HG03045 (cell line): ENCODE results near the gene MYB.
"Not testable (repeated sequence)": the region's sequence is repeated elsewhere in the genome, so short reads cannot be mapped to it uniquely, and the experiment has no call there.

Experiments
- ATAC-seq: cut with Tn5 transposase; IDR thresholded peaks from one replicate; pipeline ENCODE4 v1.9.1; 2021; ENCODE audit warnings: mild to moderate bottlenecking, moderate library complexity; ENCODE audit not compliant: unreplicated experiment

The MYB gene

GRCh38 chr6:135243871-135244796 lies 63.0 kb downstream of the MYB start:
- ATAC-seq: no peak

GRCh38 chr6:135244805-135245204 lies 63.7 kb downstream of the MYB start:
- no peak for ATAC-seq

GRCh38 chr6:135246412-135247012 lies 65.4 kb downstream of the MYB start:
- ATAC-seq: not testable (repeated sequence)

DNA sequence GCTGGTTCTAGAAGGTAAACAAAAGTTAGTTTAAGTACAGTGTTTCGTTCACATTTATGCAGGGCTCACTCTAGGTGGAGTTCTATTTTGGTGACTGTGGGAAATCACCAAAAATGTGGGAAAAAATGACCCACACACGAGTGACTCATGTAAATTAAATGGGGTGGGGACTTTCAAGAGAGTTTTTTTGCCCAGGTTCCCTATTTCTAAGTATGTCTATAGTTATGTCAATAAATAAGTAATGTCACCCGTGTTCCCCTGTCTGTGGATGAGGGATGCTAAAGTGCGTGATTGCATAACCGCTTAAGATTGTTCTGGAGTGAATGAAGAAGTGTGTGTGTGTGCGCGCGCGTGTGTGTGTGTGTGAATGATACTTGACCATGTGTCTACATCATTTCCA lies 69.1 kb downstream of the MYB start:
- no peak for ATAC-seq

GRCh38 chr6:135250751-135251497 lies 69.8 kb downstream of the MYB start:
- no peak for ATAC-seq

DNA sequence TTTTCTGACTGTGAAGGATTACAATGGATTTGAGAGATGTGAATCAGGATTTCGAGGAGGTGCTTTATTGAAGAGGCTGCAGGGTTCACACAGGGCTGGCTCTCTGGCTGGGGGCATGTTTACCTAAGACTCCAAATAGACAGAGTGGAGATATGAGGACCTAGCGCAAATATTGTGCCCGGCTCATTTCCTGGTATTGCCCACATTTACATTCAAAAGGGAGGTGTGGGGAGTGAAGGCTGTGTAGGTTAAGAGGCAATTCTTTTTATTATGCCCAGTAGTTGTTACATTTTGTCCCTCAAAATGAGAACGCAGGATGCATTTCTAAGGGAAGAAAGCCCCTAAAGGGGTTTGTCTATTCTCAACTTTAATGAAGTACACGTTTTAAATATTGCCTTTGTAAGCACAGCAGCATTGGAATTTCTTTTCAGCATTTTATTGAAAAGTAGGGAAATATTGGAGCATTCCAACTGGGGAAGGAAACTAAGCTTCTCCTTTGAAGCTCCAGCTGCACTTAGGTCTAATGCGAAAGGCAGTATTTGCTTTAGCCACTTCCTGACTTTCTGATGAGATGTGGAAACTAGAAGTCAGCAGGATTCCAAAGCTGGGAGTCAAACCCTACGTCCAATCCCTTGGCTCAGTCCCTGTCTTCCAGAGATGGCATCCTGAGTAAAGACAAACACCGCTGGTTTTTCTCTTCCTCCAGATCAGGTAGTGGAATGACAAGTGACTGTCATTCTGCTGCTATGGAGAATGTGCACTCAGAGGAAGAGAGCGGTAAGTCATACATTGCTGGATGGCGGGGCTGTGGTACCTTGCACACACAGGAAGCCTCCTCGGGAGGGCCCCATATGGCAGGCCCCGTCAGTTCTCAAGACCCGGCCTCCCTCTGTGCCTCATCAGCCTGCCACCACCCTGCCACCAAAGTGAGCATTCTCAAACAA lies 70.7 kb downstream of the MYB start:
- no peak for ATAC-seq

DNA sequence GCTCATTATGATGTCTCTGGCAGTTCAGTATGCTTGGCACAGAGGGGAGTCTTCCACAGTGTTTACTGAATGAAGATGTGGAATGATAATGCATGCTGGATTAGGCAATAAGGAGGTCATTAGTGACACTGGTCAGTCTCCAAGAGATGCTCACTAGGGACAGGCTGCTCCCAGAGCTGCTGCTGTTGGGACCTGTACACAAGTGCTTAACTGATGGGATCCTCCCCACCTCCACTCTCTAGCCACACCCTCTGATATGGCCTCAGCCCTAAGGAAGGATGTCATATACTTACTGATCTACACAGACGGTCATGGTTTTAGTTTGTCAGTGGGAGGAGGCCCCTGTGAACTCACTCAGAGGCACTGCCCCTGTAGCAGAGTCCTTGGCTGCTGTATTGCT lies 73.4 kb downstream of the MYB start:
- no peak for ATAC-seq

DNA sequence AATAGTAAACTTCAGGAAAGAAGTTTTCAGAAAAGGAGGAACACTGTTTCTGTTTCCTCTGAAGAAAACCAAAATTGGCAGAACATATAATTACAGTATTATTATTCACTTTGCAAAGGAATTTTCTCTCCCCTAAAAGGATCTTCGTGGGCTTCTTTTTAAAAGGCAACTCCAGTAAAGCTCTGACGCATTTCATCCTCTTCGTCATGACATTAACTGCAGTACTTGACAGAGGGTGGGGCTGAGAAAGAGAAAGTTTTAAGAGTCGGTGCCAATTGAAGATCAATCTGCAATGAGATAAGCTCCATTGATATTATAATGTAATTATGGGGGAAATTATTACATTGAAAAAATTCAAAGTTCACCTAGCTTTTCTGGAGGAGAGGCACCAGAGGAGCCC lies 75.8 kb downstream of the MYB start:
- no peak for ATAC-seq

DNA sequence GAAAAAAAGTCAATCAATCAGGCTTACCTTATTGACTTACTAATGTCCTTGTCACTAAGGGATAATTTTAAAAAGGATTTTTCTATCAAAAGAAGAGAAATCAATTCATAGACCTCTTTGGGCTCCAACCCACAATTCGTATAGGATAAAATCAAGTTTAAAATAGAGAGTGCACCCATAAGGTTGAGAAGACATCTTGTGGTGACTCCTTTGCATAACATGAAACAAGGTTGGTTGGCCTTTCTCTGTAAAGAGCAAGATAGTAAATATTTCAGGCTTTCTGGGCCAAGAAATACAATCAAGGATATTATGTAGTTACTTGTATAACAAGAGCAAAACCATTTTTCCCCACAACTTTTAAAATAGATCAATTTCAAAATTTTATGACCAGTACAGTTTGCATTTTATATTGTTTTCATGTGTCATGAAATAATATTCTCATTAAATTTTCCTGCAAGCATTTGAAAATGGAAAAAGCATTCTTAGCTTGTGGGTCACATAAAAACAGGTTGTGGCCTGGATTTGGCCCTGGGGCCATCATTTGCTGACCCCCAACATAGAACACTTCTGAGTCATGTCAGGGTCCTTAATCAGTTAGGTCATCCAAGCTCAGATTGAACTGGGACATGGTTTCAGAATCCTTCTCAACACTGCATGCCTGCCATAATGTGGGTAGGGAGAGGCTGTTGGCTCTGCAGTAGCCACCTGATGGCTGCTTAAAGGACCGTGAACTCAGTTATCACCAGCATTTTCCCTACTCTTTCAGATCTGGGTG lies 76.7 kb downstream of the MYB start:
- ATAC-seq: no peak

DNA sequence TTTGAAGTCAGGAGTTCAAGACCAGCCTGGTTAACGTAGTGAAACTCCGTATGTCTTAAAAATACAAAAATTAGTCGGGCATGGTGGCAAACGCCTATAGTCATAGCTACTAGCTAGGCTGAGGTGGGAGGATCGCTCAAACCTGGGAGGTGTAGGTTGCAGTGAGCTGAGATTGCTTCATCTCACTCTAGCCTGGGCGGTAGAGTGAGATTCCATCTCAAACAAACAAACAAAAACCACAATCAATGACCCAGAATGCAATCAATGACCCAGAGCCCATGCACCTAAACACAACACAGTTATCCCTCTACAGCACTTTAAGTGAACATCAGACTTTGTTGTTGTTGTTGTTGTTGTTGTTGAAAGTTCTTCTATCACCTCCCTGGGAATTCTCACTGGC lies 77.9 kb downstream of the MYB start:
- no peak for ATAC-seq

GRCh38 chr6:135260612-135261011 lies 79.5 kb downstream of the MYB start:
- no peak for ATAC-seq

DNA sequence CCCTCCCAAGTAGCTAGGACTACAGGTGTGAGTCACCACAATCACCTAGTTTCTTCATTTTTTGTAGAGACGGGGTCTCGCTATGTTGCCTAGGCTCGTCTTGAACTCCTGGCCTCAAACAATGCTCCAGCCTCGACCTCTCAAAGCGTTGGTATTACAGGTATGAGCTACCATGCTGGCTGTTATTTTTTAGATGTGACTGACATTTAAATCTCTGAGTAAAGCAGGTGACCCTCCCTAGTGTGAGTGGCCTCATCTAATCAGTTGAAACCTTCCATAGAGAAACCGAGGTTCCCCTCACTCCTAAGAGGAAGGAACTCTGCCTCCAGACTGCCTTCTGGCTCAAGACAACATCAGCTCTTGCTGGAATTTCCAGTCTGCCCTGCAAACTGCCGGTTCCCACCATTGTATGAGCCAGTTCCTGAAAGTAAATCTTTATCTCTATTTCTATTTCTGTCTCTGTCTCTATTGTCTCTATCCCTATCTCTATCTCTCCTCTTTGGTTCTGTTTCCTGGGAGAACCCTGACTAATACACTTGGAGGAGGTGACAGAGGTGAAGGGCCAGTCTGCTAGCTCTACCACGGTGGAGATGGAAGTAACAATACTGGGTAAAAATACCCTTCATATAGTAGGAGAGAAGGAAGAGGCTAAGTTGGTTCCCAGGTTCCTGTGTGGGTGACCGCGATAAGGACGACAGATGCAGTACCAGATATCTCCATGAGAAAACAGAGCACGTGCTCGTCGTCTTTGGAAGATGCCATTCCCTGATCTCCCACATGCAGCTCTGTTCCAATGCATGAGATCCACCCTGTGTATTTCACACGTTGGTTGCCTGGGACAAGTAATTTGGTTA lies 81.0 kb downstream of the MYB start:
- ATAC-seq: no peak

DNA sequence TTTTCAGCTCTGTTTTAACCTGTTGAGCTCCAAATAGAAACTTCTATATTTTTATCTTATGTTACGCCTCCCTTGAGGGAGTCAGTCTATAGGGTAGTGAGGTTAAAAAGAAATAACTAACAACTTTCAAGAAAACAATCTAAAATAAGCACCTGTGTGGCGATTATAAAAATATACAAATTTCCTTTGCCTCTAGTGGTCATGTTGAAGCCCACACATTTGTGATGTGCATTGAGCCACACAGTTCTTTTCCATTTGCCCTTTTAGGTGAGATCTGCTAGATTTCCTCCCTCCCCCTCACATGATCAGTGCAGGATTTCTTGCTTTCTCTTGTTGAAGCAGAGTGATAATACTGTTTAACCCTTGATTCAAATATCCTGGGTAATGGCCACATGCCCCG lies 84.2 kb downstream of the MYB start:
- ATAC-seq: no peak

DNA sequence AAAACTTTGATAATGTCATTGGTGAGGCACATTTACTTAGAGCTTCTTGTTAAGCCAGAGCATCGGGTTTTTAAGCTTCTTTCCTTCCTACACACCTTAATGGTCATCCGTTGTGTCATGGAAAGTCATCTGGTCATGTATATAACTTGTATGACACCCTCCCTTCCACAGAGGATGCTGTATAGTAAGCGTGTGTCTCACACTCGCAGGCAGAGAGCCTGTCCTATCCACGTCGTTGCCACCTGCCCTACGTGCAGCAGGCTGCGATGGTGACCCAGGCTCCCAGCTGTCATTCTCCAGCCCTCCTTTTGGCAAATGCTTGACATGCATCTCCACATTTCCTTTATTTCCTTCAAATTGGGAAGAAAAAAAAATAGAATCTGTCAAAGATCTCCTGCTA lies 85.6 kb downstream of the MYB start:
- no peak for ATAC-seq

- no peak for ATAC-seq
Observed at GRCh38 chr6:135267085-135267484, 86.0 kb downstream of the MYB start.

GRCh38 chr6:135268263-135268662 lies 87.2 kb downstream of the MYB start:
- no peak for ATAC-seq

- ATAC-seq: no peak
Observed at GRCh38 chr6:135268740-135269139, 87.6 kb downstream of the MYB start.
